WTC11 (cell line): ENCODE results near the gene CD247. TPM values are rescaled to one million over a fixed set of nuclear protein-coding genes. Genes with fewer than 3 reads are reported as not detected.

Source experiments
- ATAC-seq: fragments of 200-7000 bp; cut with Tn5 transposase; 2 replicates; pipeline ENCODE4 v1.10.0; 2021; ENCODE audit warnings: mild to moderate bottlenecking, moderate library complexity
- CTCF ChIA-PET: fragments of 300-600 bp; sonication (Branson Sonifier 250); formaldehyde crosslinking; loops from one replicate; lab custom pipeline; 2021; ENCODE audit warnings: antibody characterized with exemption; lab: Charles Lee
- POLR2A ChIA-PET: fragments of 350-600 bp; sonication (Branson Sonifier 250); formaldehyde crosslinking; loops from one replicate; lab custom pipeline; 2021; ENCODE audit warnings: antibody characterized with exemption; lab: Charles Lee
- DNase-seq: peaks from one replicate; pipeline ENCODE4 v3.0.0; 2021; ENCODE audit warnings: low spot score
- H3K27ac Mint-ChIP-seq: 2 replicates; pipeline ENCODE4 v1.8.0; 2021; ENCODE audit warnings: mixed read lengths
- H3K27me3 Mint-ChIP-seq: 2 replicates; pipeline ENCODE4 v1.8.0; 2021; ENCODE audit warnings: low read depth, mild to moderate bottlenecking, moderate library complexity, mixed read lengths
- H3K36me3 Mint-ChIP-seq: 2 replicates; pipeline ENCODE4 v1.8.0; 2021; ENCODE audit warnings: mixed read lengths
- H3K4me1 Mint-ChIP-seq: 2 replicates; pipeline ENCODE4 v1.8.0; 2022; ENCODE audit warnings: mixed read lengths
- H3K4me3 Mint-ChIP-seq: 2 replicates; pipeline ENCODE4 v1.8.0; 2021; ENCODE audit warnings: mild to moderate bottlenecking, moderate library complexity, mixed read lengths
- H3K9me3 Mint-ChIP-seq: 2 replicates; pipeline ENCODE4 v1.8.0; 2021; ENCODE audit warnings: mixed read lengths
- CREM ChIP-seq: sonication (generic); formaldehyde crosslinking; IDR thresholded peaks from 2 replicates; pipeline ENCODE4 v1.8.1; 2022; ENCODE audit warnings: mild to moderate bottlenecking, missing genetic modification reagents, moderate library complexity
- ELF4 ChIP-seq: sonication (generic); formaldehyde crosslinking; IDR thresholded peaks from 2 replicates; pipeline ENCODE4 v1.8.1; 2022; ENCODE audit warnings: low read depth, mild to moderate bottlenecking, moderate library complexity, missing genetic modification reagents
- ESRRA ChIP-seq: sonication (generic); formaldehyde crosslinking; IDR thresholded peaks from 2 replicates; pipeline ENCODE4 v1.8.1; 2022; ENCODE audit warnings: mild to moderate bottlenecking, missing genetic modification reagents, borderline replicate concordance
- NFYB ChIP-seq: sonication (generic); formaldehyde crosslinking; conservative IDR thresholded peaks from 2 replicates; pipeline ENCODE4 v1.8.0; 2022; ENCODE audit warnings: low read depth, missing genetic modification reagents
- NR1H2 ChIP-seq: sonication (generic); formaldehyde crosslinking; IDR thresholded peaks from 2 replicates; pipeline ENCODE4 v1.9.0; 2021; ENCODE audit warnings: mild to moderate bottlenecking, moderate library complexity, missing genetic modification reagents
- RELA ChIP-seq: sonication (generic); formaldehyde crosslinking; IDR thresholded peaks from 2 replicates; pipeline ENCODE4 v1.8.1; 2022; ENCODE audit warnings: missing genetic modification reagents, mild to moderate bottlenecking, borderline replicate concordance
- SMAD3 ChIP-seq: sonication (generic); formaldehyde crosslinking; IDR thresholded peaks from 2 replicates; pipeline ENCODE4 v1.8.0; 2022; ENCODE audit warnings: missing genetic modification reagents, mild to moderate bottlenecking, borderline replicate concordance
- SP1 ChIP-seq: sonication (generic); formaldehyde crosslinking; conservative IDR thresholded peaks from 2 replicates; pipeline ENCODE4 v1.8.1; 2022; ENCODE audit warnings: missing genetic modification reagents
- TEAD4 ChIP-seq: sonication (generic); formaldehyde crosslinking; IDR thresholded peaks from 2 replicates; pipeline ENCODE4 v1.8.0; 2022; ENCODE audit warnings: mild to moderate bottlenecking, missing genetic modification reagents
- ZNF219 ChIP-seq: sonication (generic); formaldehyde crosslinking; IDR thresholded peaks from 2 replicates; pipeline ENCODE4 v1.8.0; 2023; ENCODE audit warnings: missing genetic modification reagents, mild to moderate bottlenecking, borderline replicate concordance
- ZNF317 ChIP-seq: sonication (generic); formaldehyde crosslinking; IDR thresholded peaks from 2 replicates; pipeline ENCODE4 v1.8.1; 2023; ENCODE audit warnings: low read depth, mild to moderate bottlenecking, moderate library complexity, missing genetic modification reagents, borderline replicate concordance
- ZNF423 ChIP-seq: fragments of 250-450 bp; sonication (Bioruptor Pico); IDR thresholded peaks from 2 replicates; pipeline ENCODE4 v2.1.2; 2022; ENCODE audit warnings: mild to moderate bottlenecking, moderate library complexity
- ZNF671 ChIP-seq: fragments of 250-450 bp; sonication (Bioruptor Pico); IDR thresholded peaks from 2 replicates; pipeline ENCODE4 v1.8.0; 2021; ENCODE audit warnings: mild to moderate bottlenecking
- total RNA-seq: library from RNA; stranded (reverse); gene quantifications from 3 replicates; pipeline ENCODE4 v1.2.3, GENCODE V29; 2021
- TF ChIP-seq, protein P1 (sequence below): fragments of 200-600 bp; IDR thresholded peaks from 2 replicates; pipeline ENCODE4 v1.8.0; 2022; ENCODE audit warnings: antibody characterized with exemption
- TF ChIP-seq, protein P2 (sequence below): sonication (generic); formaldehyde crosslinking; IDR thresholded peaks from 2 replicates; pipeline ENCODE4 v1.8.0; 2022; ENCODE audit warnings: missing genetic modification reagents
- TF ChIP-seq, protein P3 (sequence below): sonication (generic); formaldehyde crosslinking; IDR thresholded peaks from 2 replicates; pipeline ENCODE4 v1.8.0; 2022; ENCODE audit warnings: mild to moderate bottlenecking, missing genetic modification reagents
- TF ChIP-seq, protein P4 (sequence below): fragments of 250-450 bp; sonication (Bioruptor Pico); IDR thresholded peaks from 2 replicates; pipeline ENCODE4 v1.9.0; 2021; ENCODE audit warnings: moderate library complexity, mild to moderate bottlenecking, inconsistent platforms, borderline replicate concordance
- TF ChIP-seq, protein P5 (sequence below): sonication (generic); formaldehyde crosslinking; IDR thresholded peaks from 2 replicates; pipeline ENCODE4 v1.8.1; 2023; ENCODE audit warnings: mild to moderate bottlenecking, missing genetic modification reagents
- TF ChIP-seq, protein P6 (sequence below): fragments of 250-450 bp; sonication (Bioruptor Pico); conservative IDR thresholded peaks from 2 replicates; pipeline ENCODE4 v1.9.0; 2021; ENCODE audit warnings: mild to moderate bottlenecking

CD247 gene
- total RNA-seq, 1 experiment from 2014 or later = 1.8 TPM

DNA sequence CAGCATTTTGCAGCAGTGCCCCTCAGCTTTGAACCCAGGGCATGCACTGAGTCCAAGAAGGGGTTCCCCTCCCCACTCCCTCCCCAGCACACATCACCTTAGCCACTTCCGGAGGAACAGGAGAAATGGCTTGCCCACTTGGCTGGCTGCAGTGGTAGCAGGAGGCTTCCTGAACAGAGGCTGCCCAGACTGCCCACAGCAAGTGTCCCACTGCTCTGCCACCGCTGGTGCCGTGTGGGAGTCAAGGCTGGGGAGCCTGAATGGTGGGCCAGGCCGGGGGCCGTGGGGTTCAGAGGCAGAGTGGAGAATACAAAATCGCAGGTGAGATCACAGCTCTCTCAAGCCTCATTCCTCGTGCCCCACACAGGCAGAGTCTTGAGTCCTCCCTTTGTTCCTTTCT is 34.5 kb downstream of the CD247 start (continued):
- TF ChIP-seq ESRRA (CRISPR knock-in tag) (no peak), ZNF423 (no peak), TEAD4 (CRISPR knock-in tag) (no peak), ZNF317 (no peak), ZNF219 (CRISPR knock-in tag) (no peak), SP1 (CRISPR knock-in tag) (no peak)
- TF ChIP-seq, protein P1, sequence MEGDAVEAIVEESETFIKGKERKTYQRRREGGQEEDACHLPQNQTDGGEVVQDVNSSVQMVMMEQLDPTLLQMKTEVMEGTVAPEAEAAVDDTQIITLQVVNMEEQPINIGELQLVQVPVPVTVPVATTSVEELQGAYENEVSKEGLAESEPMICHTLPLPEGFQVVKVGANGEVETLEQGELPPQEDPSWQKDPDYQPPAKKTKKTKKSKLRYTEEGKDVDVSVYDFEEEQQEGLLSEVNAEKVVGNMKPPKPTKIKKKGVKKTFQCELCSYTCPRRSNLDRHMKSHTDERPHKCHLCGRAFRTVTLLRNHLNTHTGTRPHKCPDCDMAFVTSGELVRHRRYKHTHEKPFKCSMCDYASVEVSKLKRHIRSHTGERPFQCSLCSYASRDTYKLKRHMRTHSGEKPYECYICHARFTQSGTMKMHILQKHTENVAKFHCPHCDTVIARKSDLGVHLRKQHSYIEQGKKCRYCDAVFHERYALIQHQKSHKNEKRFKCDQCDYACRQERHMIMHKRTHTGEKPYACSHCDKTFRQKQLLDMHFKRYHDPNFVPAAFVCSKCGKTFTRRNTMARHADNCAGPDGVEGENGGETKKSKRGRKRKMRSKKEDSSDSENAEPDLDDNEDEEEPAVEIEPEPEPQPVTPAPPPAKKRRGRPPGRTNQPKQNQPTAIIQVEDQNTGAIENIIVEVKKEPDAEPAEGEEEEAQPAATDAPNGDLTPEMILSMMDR = no peak
- TF ChIP-seq, protein P2, sequence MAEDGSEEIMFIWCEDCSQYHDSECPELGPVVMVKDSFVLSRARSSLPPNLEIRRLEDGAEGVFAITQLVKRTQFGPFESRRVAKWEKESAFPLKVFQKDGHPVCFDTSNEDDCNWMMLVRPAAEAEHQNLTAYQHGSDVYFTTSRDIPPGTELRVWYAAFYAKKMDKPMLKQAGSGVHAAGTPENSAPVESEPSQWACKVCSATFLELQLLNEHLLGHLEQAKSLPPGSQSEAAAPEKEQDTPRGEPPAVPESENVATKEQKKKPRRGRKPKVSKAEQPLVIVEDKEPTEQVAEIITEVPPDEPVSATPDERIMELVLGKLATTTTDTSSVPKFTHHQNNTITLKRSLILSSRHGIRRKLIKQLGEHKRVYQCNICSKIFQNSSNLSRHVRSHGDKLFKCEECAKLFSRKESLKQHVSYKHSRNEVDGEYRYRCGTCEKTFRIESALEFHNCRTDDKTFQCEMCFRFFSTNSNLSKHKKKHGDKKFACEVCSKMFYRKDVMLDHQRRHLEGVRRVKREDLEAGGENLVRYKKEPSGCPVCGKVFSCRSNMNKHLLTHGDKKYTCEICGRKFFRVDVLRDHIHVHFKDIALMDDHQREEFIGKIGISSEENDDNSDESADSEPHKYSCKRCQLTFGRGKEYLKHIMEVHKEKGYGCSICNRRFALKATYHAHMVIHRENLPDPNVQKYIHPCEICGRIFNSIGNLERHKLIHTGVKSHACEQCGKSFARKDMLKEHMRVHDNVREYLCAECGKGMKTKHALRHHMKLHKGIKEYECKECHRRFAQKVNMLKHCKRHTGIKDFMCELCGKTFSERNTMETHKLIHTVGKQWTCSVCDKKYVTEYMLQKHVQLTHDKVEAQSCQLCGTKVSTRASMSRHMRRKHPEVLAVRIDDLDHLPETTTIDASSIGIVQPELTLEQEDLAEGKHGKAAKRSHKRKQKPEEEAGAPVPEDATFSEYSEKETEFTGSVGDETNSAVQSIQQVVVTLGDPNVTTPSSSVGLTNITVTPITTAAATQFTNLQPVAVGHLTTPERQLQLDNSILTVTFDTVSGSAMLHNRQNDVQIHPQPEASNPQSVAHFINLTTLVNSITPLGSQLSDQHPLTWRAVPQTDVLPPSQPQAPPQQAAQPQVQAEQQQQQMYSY (CRISPR knock-in tag) = no peak
- TF ChIP-seq, all 79 proteins: peak for 0

DNA sequence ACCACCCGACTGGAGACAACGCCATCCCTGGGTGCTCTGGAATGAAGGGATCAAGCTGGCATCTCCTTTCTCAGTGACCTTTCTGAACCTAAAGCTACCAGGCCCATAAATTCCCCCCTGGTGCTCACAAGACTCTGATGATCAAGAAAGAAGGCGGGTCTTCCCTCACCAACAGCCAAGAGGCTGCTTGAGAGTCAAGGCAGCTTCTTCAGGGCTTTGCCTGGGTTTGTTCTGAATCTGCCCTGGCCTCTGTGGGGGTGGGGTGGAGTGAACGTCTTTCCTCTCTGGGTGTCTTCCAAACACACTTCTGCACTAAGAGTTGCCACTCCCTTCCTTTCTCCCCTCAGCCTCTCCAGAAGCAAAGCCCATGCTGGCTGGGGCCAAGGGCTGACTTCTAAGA is 36.1 kb downstream of the CD247 start:
- Mint-ChIP-seq H3K27me3 (no peaks in the 10 kb centered on the region; the same call in 1 of the 2 replicates), H3K36me3 (no peaks in the 10 kb centered on the region), H3K4me3 (no peak overlapping the region), H3K9me3 (no peaks in the 10 kb centered on the region), H3K4me1 (peaks cover 14% of the 10 kb centered on the region), H3K27ac (no peak overlapping the region)
- ATAC-seq (no peak), DNase-seq (no peak)
- ChIA-PET POLR2A (no interaction called here), CTCF (no interaction called here)
- TF ChIP-seq SMAD3 (CRISPR knock-in tag) (no peak), RELA (CRISPR knock-in tag) (no peak), ELF4 (no peak), NR1H2 (no peak), TEAD4 (CRISPR knock-in tag) (no peak), NFYB (CRISPR knock-in tag) (no peak), ZNF671 (CRISPR knock-in tag) (no peak), CREM (CRISPR knock-in tag) (no peak), SP1 (CRISPR knock-in tag) (no peak)
- TF ChIP-seq, protein P3, sequence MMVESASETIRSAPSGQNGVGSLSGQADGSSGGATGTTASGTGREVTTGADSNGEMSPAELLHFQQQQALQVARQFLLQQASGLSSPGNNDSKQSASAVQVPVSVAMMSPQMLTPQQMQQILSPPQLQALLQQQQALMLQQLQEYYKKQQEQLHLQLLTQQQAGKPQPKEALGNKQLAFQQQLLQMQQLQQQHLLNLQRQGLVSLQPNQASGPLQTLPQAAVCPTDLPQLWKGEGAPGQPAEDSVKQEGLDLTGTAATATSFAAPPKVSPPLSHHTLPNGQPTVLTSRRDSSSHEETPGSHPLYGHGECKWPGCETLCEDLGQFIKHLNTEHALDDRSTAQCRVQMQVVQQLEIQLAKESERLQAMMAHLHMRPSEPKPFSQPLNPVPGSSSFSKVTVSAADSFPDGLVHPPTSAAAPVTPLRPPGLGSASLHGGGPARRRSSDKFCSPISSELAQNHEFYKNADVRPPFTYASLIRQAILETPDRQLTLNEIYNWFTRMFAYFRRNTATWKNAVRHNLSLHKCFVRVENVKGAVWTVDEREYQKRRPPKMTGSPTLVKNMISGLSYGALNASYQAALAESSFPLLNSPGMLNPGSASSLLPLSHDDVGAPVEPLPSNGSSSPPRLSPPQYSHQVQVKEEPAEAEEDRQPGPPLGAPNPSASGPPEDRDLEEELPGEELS (CRISPR knock-in tag) = no peak
- TF ChIP-seq, protein P4, sequence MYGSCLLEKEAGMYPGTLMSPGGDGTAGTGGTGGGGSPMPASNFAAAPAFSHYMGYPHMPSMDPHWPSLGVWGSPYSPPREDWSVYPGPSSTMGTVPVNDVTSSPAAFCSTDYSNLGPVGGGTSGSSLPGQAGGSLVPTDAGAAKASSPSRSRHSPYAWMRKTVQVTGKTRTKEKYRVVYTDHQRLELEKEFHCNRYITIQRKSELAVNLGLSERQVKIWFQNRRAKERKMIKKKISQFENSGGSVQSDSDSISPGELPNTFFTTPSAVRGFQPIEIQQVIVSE = no peak
- TF ChIP-seq, protein P5, sequence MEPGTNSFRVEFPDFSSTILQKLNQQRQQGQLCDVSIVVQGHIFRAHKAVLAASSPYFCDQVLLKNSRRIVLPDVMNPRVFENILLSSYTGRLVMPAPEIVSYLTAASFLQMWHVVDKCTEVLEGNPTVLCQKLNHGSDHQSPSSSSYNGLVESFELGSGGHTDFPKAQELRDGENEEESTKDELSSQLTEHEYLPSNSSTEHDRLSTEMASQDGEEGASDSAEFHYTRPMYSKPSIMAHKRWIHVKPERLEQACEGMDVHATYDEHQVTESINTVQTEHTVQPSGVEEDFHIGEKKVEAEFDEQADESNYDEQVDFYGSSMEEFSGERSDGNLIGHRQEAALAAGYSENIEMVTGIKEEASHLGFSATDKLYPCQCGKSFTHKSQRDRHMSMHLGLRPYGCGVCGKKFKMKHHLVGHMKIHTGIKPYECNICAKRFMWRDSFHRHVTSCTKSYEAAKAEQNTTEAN (CRISPR knock-in tag) = no peak
- TF ChIP-seq, protein P6, sequence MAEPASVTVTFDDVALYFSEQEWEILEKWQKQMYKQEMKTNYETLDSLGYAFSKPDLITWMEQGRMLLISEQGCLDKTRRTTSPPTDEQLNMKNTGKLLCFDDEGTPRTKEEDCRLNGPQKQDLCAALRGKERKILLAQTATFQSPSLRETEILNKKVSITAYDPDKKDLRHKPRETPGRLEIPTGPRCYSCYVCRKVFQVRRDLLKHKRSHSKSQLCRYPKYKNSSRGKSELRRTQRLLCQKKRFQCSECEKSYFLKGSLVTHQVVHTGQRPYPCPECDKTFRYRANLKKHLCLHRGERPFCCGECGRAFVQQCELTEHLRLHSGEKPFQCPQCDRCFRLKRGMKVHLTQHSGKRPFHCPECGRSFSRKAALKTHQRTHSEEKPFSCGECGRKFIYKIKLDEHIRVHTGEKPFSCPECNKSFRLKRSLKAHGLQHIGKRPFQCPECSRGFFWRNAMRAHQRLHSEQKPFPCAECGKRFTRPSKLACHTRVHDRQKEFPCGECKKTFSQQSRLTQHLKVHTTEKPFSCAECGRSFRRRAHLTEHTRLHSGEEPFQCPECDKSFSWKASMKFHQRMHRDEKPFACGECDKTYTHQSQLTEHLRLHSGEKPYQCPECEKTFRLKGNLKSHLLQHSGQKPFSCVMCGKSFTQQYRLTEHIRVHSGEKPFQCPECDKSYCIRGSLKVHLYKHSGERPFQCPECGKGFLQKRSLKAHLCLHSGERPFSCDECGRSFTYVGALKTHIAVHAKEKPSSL (CRISPR knock-in tag) = no peak
